ENCODE data around the gene SSC4D. TPM values are rescaled to one million over a fixed set of nuclear protein-coding genes. Genes with fewer than 3 reads are reported as not detected.

SSC4D gene
- total RNA-seq, 1 experiment from 2014 or later: 14.8 TPM

DNA sequence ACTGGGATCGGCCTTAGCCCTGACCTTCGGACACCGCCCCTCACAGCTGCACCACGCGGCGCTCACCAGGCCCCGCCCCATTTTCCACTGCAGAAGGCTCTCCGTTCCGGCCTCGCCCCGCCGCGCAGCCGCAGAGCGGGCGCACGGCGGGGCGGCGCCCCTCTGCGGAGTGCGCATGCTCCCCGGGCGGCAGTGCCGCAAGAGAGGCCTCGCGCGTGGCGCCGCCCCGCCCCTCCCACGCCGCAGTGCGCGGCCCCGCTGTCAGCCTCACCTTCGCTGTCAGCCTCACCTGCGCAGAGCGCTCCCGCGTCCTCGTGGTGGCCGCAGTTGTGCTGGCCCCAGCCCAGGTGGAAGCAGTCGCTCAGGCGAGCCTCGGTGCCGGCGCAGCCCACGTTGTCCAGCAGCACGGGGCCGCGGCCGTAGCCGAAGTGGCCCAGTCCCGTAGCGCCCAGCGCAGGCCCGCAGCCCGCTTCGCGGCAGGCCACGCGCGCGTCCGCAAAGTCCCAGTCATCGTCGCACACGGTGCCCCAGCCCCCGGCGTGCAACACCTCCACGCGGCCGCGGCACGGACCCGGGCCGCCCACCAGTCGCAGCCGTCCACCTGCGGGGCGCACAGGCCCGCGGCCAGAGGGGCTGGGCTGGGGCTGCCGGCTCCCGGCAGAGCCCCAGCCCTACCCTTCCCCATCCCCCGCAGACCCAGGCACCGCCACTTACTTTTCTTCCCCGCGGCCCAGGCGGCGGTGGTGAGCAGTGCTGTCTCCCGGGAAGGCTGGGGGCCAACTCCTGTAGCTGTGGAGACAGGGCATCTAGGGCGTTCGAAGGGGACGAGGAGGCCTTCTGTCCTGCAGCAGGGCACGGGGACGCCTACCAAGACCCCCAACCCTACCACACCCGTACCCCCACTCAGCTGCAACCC, 16.1 kb downstream of the SSC4D start:
- Histone ChIP-seq H3K79me1 (ENCODE audit: insufficient read depth, low read depth, low read length, poor library complexity, severe bottlenecking) (no peaks in the 10 kb centered on the region), H2BK12ac (ENCODE audit: insufficient read length, low read depth, low read length) (no peak overlapping the region), H3K23me2 (ENCODE audit: insufficient read length, low read depth, low read length, poor library complexity, severe bottlenecking) (peaks cover 6% of the 10 kb centered on the region), H3K9me3 (ENCODE audit: control insufficient read depth, low read depth, low read length) (no peaks in the 10 kb centered on the region), H3K27me3 (ENCODE audit: insufficient read depth, low read length) (no peaks in the 10 kb centered on the region), H3K9ac (ENCODE audit: extremely low read depth, insufficient read length, low read length) (peak overlapping the region; percentile 58), H3K79me2 (ENCODE audit: insufficient read depth, low read length) (no peaks in the 10 kb centered on the region), H3T11ph (ENCODE audit: low read length) (no peak overlapping the region), H3K56ac (ENCODE audit: insufficient read length, low read depth, low read length) (no peak overlapping the region), H2BK15ac (ENCODE audit: low read depth, low read length) (no peak overlapping the region; the same call in 1 of the 2 replicates), H3K27ac (ENCODE audit: insufficient read length, low read depth, low read length) (no peak overlapping the region), H4K20me1 (ENCODE audit: control insufficient read depth, insufficient read depth, insufficient read length) (no peaks in the 10 kb centered on the region), H3K18ac (ENCODE audit: insufficient read length, low read depth, low read length) (peak overlapping the region; percentile 83), H4K5ac (ENCODE audit: insufficient read length, low read depth, low read length) (no peak overlapping the region), H2BK120ac (ENCODE audit: low read depth, low read length, poor library complexity, severe bottlenecking) (no peak overlapping the region), H4K8ac (replicated peaks; ENCODE audit: insufficient read length, low read depth, low read length) (no peak overlapping the region), H3K23ac (ENCODE audit: insufficient read length, low read depth, low read length) (no peak overlapping the region), H2AK5ac (ENCODE audit: insufficient read length, low read length) (no peak overlapping the region), H3K14ac (ENCODE audit: insufficient read depth, low read length) (peak overlapping the region; percentile 90), H2BK20ac (ENCODE audit: low read depth, low read length, poor library complexity, severe bottlenecking) (no peak overlapping the region), H4K91ac (ENCODE audit: insufficient read length, low read depth, low read length) (no peak overlapping the region), H2BK5ac (ENCODE audit: insufficient read length, low read length) (no peak overlapping the region), H2AFZ (ENCODE audit: low read length) (no peak overlapping the region), H3K4ac (ENCODE audit: low read depth, low read length) (no peak overlapping the region), H3K4me1 (ENCODE audit: insufficient read depth, low read length) (no peaks in the 10 kb centered on the region), H3K4me2 (ENCODE audit: insufficient read depth, insufficient read length, low read length) (peak overlapping the region; percentile 45)
- DNase-seq: peak; percentile 94
- H3K4me1 Mint-ChIP-seq: peaks cover 33 to 45% of the 10 kb centered on the region in 2 experiments
- peaks cover 2 to 4% (median 4%) of the 10 kb centered on the region in 3 experiments; a peak in 4 of 7 replicates for H3K36me3 Mint-ChIP-seq (ENCODE audit: insufficient read depth in 1 of 3, low read depth in 3 of 3)
- WGBS (ENCODE audit: extremely low coverage, insufficient read length, low lambda C conversion rate): no CpG with 5 or more reads among the region's 99 CpGs
- peaks cover 6% of the 10 kb centered on the region for H3K27me3 Mint-ChIP-seq (ENCODE audit: low read depth)
- peaks cover 0 to 4% of the 10 kb centered on the region in 2 experiments; a peak in 2 of 5 replicates for H3K9me3 Mint-ChIP-seq
- H3K27ac Mint-ChIP-seq: peak overlapping the region in 1 of 3 experiments; percentile 83; a peak in 1 of 7 replicates
- peak overlapping the region; percentile 61 to 76 for H3K4me3 Mint-ChIP-seq
- TF ChIP-seq, protein P1, sequence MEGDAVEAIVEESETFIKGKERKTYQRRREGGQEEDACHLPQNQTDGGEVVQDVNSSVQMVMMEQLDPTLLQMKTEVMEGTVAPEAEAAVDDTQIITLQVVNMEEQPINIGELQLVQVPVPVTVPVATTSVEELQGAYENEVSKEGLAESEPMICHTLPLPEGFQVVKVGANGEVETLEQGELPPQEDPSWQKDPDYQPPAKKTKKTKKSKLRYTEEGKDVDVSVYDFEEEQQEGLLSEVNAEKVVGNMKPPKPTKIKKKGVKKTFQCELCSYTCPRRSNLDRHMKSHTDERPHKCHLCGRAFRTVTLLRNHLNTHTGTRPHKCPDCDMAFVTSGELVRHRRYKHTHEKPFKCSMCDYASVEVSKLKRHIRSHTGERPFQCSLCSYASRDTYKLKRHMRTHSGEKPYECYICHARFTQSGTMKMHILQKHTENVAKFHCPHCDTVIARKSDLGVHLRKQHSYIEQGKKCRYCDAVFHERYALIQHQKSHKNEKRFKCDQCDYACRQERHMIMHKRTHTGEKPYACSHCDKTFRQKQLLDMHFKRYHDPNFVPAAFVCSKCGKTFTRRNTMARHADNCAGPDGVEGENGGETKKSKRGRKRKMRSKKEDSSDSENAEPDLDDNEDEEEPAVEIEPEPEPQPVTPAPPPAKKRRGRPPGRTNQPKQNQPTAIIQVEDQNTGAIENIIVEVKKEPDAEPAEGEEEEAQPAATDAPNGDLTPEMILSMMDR (conservative IDR thresholded peaks at IDR 0.05): no peak

Measured in H9 (cell line).